Measurements from ENCODE around the gene TNIP2. TPM values are rescaled to one million over a fixed set of nuclear protein-coding genes. Genes with fewer than 3 reads are reported as not detected.

TNIP2 gene
- total RNA-seq, 2 experiments from 2014 or later: 26.2 to 32.1 TPM

GRCh38 chr4:2761035-2761923 is 5.1 kb upstream of the TNIP2 start:
- H3K9me3 ChIP-seq (ENCODE audit: low read length): no peaks in the 10 kb centered on the region
- no peak overlapping the region for H3K4me3 ChIP-seq (ENCODE audit: low read depth, low read length, poor library complexity, severe bottlenecking)
- intact Hi-C loops (cut with micrococcal nuclease; ENCODE audit: unreplicated experiment): no loop called here
- no peak overlapping the region for H3K4me2 ChIP-seq (ENCODE audit: low read length)
- H3K4me1 ChIP-seq (ENCODE audit: insufficient read depth, low read length, poor library complexity, severe bottlenecking): peaks cover 12% of the 10 kb centered on the region
- no peak overlapping the region for H3K27ac ChIP-seq (ENCODE audit: low read depth, low read length, poor library complexity, severe bottlenecking)
- DNase-seq (ENCODE audit: low spot score): no peak
- ChIA-PET CTCF (ENCODE audit: unreplicated experiment) (no interaction called here), POLR2A (interaction anchor here (3.1 kb wide), 1 partner anchor 25 kb away, joined by 10 read pairs; no protein-coding TSS in a partner anchor)
- H2AFZ ChIP-seq (ENCODE audit: low read length): no peak overlapping the region
- no peaks in the 10 kb centered on the region for H4K20me1 ChIP-seq (ENCODE audit: insufficient read depth, low read length)
- H3K9me2 ChIP-seq (ENCODE audit: insufficient read depth, low read length): no peaks in the 10 kb centered on the region
- no TSS peak for BruUV-seq (replicated peaks)
- H3K79me2 ChIP-seq (ENCODE audit: insufficient read depth, low read depth, low read length): no peaks in the 10 kb centered on the region
- TF ChIP-seq EZH2phosphoT487 (IDR thresholded peaks at IDR 0.05; ENCODE audit: borderline replicate concordance, low read depth, low read length) (no peak), CTCF (conservative IDR thresholded peaks at IDR 0.05; ENCODE audit: low read length) (no peak)
- H3K36me3 ChIP-seq (ENCODE audit: insufficient read depth, low read length): no peaks in the 10 kb centered on the region

- no peaks in the 10 kb centered on the region for H3K36me3 ChIP-seq (ENCODE audit: insufficient read depth, low read length)
- no peak overlapping the region for H3K4me3 ChIP-seq (ENCODE audit: low read depth, low read length, poor library complexity, severe bottlenecking)
- no peak for TF ChIP-seq CTCF (conservative IDR thresholded peaks at IDR 0.05; ENCODE audit: low read length)
- TF ChIP-seq EZH2phosphoT487 (IDR thresholded peaks at IDR 0.05; ENCODE audit: borderline replicate concordance, low read depth, low read length): no peak
- BruUV-seq (replicated peaks): no TSS peak
- ChIA-PET CTCF (ENCODE audit: unreplicated experiment) (no interaction called here), POLR2A (interaction anchor here (0.6 kb wide), 1 partner anchor 61 kb away, joined by 3 read pairs; no protein-coding TSS in a partner anchor)
- H3K4me2 ChIP-seq (ENCODE audit: low read length): no peak overlapping the region
- no peaks in the 10 kb centered on the region for H4K20me1 ChIP-seq (ENCODE audit: insufficient read depth, low read length)
- intact Hi-C loops (cut with micrococcal nuclease; ENCODE audit: unreplicated experiment): no loop called here
- DNase-seq (ENCODE audit: low spot score): no peak
- peaks cover 6% of the 10 kb centered on the region; the same call in 1 of the 2 replicates for H3K79me2 ChIP-seq (ENCODE audit: insufficient read depth, low read depth, low read length)
- H3K4me1 ChIP-seq (ENCODE audit: insufficient read depth, low read length, poor library complexity, severe bottlenecking): peaks cover 12% of the 10 kb centered on the region
- no peak overlapping the region for H2AFZ ChIP-seq (ENCODE audit: low read length)
- no peak overlapping the region for H3K27ac ChIP-seq (ENCODE audit: low read depth, low read length, poor library complexity, severe bottlenecking)
- no peaks in the 10 kb centered on the region for H3K9me2 ChIP-seq (ENCODE audit: insufficient read depth, low read length)
- H3K9me3 ChIP-seq (ENCODE audit: low read length): no peaks in the 10 kb centered on the region
Measured at GRCh38 chr4:2757426-2757825, 1.3 kb upstream of the TNIP2 start.
